ENCODE results near the gene LRBA. TPM values are rescaled to one million over a fixed set of nuclear protein-coding genes. Genes with fewer than 3 reads are reported as not detected.

The LRBA gene
- total RNA-seq, 1 experiment from 2014 or later, result 69.1 TPM

- H3K27me3 Mint-ChIP-seq (ENCODE audit: low read depth), result no peaks in the 10 kb centered on the region
- no peak for ATAC-seq
These were observed 567.7 kb downstream of the LRBA start for GRCh38 chr4:150447356-150447755.

GRCh38 chr4:150439451-150439933 lies 575.6 kb downstream of the LRBA start:
- ATAC-seq (no peak), DNase-seq (ENCODE audit: low spot score) (no peak)
- POLR2A ChIA-PET, result no interaction called here
- peaks cover 4% of the 10 kb centered on the region; the same call in 1 of the 2 replicates for H3K4me1 Mint-ChIP-seq
- H3K36me3 Mint-ChIP-seq, result no peaks in the 10 kb centered on the region
- H3K27ac Mint-ChIP-seq, result no peak overlapping the region
- no peaks in the 10 kb centered on the region for H3K27me3 Mint-ChIP-seq (ENCODE audit: low read depth)
- CTCF ChIA-PET, result no interaction called here
- no peak overlapping the region for H3K4me3 Mint-ChIP-seq
- no peak for TF ChIP-seq HMGXB4 (CRISPR knock-in tag; IDR thresholded peaks at IDR 0.05)
- TF ChIP-seq AR (CRISPR knock-in tag; IDR thresholded peaks at IDR 0.05), result no peak
- TF ChIP-seq FOXJ3 (CRISPR knock-in tag; IDR thresholded peaks at IDR 0.05; ENCODE audit: borderline replicate concordance), result no peak
- no peaks in the 10 kb centered on the region for H3K9me3 Mint-ChIP-seq

More at GRCh38 chr4:150447356-150447755, 567.7 kb downstream of the LRBA start:
- Mint-ChIP-seq H3K36me3 (no peaks in the 10 kb centered on the region), H3K9me3 (0 out of 2 replicates have a peak, but pooled peaks cover 5% of the 10 kb centered on the region), H3K4me3 (no peak overlapping the region), H3K27ac (no peak overlapping the region), H3K4me1 (peaks cover 4% of the 10 kb centered on the region; the same call in 1 of the 2 replicates)
- no peak for DNase-seq (ENCODE audit: low spot score)
- ChIA-PET POLR2A (no interaction called here), CTCF (interaction anchor here (1.1 kb wide), 1 partner anchor 132 kb away, joined by 3 read pairs; no protein-coding TSS in a partner anchor)
- TF ChIP-seq ZBTB43 (CRISPR knock-in tag; IDR thresholded peaks at IDR 0.05) (no peak), USF1 (CRISPR knock-in tag; IDR thresholded peaks at IDR 0.05) (no peak), MAX (CRISPR knock-in tag; IDR thresholded peaks at IDR 0.05) (no peak), NR3C1 (CRISPR knock-in tag; conservative IDR thresholded peaks at IDR 0.05; ENCODE audit: low read depth) (no peak), RORB (CRISPR knock-in tag; IDR thresholded peaks at IDR 0.05) (no peak), GTF2I (CRISPR knock-in tag; conservative IDR thresholded peaks at IDR 0.05) (no peak), ZNF423 (CRISPR knock-in tag; IDR thresholded peaks at IDR 0.05) (no peak), TEAD4 (CRISPR knock-in tag; IDR thresholded peaks at IDR 0.05) (no peak), OVOL2 (CRISPR knock-in tag; IDR thresholded peaks at IDR 0.05; ENCODE audit: borderline replicate concordance) (no peak), ZNF138 (CRISPR knock-in tag; conservative IDR thresholded peaks at IDR 0.05) (no peak), ZNF512 (CRISPR knock-in tag; IDR thresholded peaks at IDR 0.05; ENCODE audit: borderline replicate concordance) (no peak), ZNF416 (CRISPR knock-in tag; IDR thresholded peaks at IDR 0.05) (no peak)
